Psoas muscle (tissue), 8 donors: ENCODE results near the gene AKT2. TPM values are rescaled to one million over a fixed set of nuclear protein-coding genes. Genes with fewer than 3 reads are reported as not detected.

ENCODE experiments used
- ATAC-seq, 4 donors: fragments of 200-7000 bp; cut with Tn5 transposase; one replicate each; pipeline ENCODE4 v1.9.1; 2020; ENCODE audit warnings: moderate library complexity in 3 of 4, mild to moderate bottlenecking in 2 of 4
- DNase-seq, 2 donors: peaks; one replicate each; pipeline ENCODE4 v3.0.0-alpha.2; 2020
- H3K27ac ChIP-seq: fragments of 200-600 bp; one replicate; pipeline ENCODE4 v1.8.0; 2022
- H3K27me3 ChIP-seq, 3 donors: fragments of 200-600 bp in 1 of 3; one replicate each; pipeline versions ENCODE4 v1.6.1 to v1.8.0; 2013 to 2022; ENCODE audit warnings: low read length in 2 of 3, mild to moderate bottlenecking in 2 of 3, moderate library complexity in 1 of 3; ENCODE audit not compliant: insufficient read depth in 3 of 3
- H3K36me3 ChIP-seq, 2 donors: fragments of 200-600 bp in 1 of 2; one replicate each; pipeline versions ENCODE4 v1.6.1 to v1.8.0; 2013 to 2022; ENCODE audit warnings: low read depth in 1 of 2, mild to moderate bottlenecking in 1 of 2, moderate library complexity in 1 of 2; ENCODE audit not compliant: insufficient read depth in 1 of 2
- H3K4me1 ChIP-seq: fragments of 200-600 bp; one replicate; pipeline ENCODE4 v1.8.0; 2022
- H3K4me3 ChIP-seq: fragments of 200-600 bp; one replicate; pipeline ENCODE4 v1.8.0; 2022; ENCODE audit warnings: mild to moderate bottlenecking
- H3K9me3 ChIP-seq: fragments of 200-600 bp; one replicate; pipeline ENCODE4 v1.8.0; 2022
- CTCF ChIP-seq: fragments of 200-600 bp; IDR thresholded peaks from one replicate; pipeline ENCODE4 v1.8.0; 2022; ENCODE audit warnings: antibody characterized with exemption
- WGBS, 3 donors: extraction: QIAGEN DNeasy Blood & Tissue Kit; methylation state at CpG; one replicate each; pipeline versions ENCODE4 v1.1.6 to v1.1.7; 2013; 5-methylcytosine and 5-hydroxymethylcytosine counted together
- intact Hi-C, 2 donors: fragments of 100-400 bp; cut with DNase I; formaldehyde crosslinking; loops; one replicate each; pipeline versions ENCODE4 v1.11.0 to v1.14.2; 2022
- polyA plus RNA-seq, 3 donors: library from polyadenylated mRNA; stranded (reverse); fragments of 200-250 nt; gene quantifications; one replicate each; pipeline ENCODE4 v1.2.3, GENCODE V29; 2013
- total RNA-seq, 4 donors: library from RNA; stranded (reverse); fragmentation: NEBNext Ultra II Directional in 2 of 4; extraction: Animal tissue kit (Norgen Biotek cat#: 25700) in 2 of 4; gene quantifications; one replicate each; pipeline versions ENCODE4 v1.2.1 to v1.2.4, GENCODE V29; 2021 to 2023
- donor health status: healthy with polysubstance abuse.
- donor health status: DM: no; HTN: no; CAD: no; lungs with moderate emphysema.
- donor health status: Bipolar disorder and iron deficiency.
- donor health status: healthy.
- donor health status: DM: yes; HTN: yes; CAD: no.
- donor health status: DM: no; HTN: no; CAD: no.
- donor health status: DM: no; HTN: no; CAD: no.
- donor health status: DM: yes; HTN: yes; CAD: no.

AKT2 gene
- total and polyA plus RNA-seq, 7 donors, result 81.8 to 194 (median 139) TPM

GRCh38 chr19:40285353-40286234 is 449 bp upstream of the AKT2 start:
- Histone ChIP-seq H3K36me3 (peaks cover 0 to 8% of the 10 kb centered on the region in 2 donors), H3K27me3 (no peaks in the 10 kb centered on the region), H3K27ac (peak overlapping the region; percentile 87), H3K9me3 (no peaks in the 10 kb centered on the region), H3K4me3 (peak overlapping the region; percentile 87), H3K4me1 (peaks cover 36% of the 10 kb centered on the region)
- DNase-seq (peak; percentile 99 to 100), ATAC-seq (peak; percentile 93 to 96 (median 95))
- 3 to 9% (median 5%) methylated on average over 36 to 42 of the region's 42 CpGs for WGBS, 3 donors
- TF ChIP-seq CTCF, result no peak
- intact Hi-C loops, result no loop called here

DNA sequence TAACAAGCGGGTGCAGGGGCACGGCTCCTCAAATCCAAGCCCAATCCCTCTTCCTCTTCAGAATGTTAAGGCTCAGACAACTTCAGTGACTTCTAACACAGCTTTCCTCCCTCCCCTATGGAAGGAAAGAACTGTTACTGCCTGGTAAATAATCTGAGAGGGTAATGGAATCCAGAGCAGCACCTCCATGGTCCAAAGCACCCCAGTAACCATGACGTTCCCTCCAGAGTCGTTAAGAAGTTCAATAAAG is 969 bp downstream of the AKT2 start:
- intact Hi-C loops, result loop anchor here in 1 of 2 donors (5.0 kb wide), 1 partner anchor 52 kb away; no protein-coding TSS in a partner anchor
- peaks cover 50% of the 10 kb centered on the region for H3K4me1 ChIP-seq
- peak overlapping the region; percentile 87 for H3K27ac ChIP-seq
- no peak for TF ChIP-seq CTCF
- H3K9me3 ChIP-seq, result no peaks in the 10 kb centered on the region
- 3 to 6% (median 4%) methylated on average over 4 of the region's 4 CpGs for WGBS, 3 donors
- peaks cover 0 to 8% of the 10 kb centered on the region in 2 donors for H3K36me3 ChIP-seq
- DNase-seq, result no peak
- no peaks in the 10 kb centered on the region for H3K27me3 ChIP-seq
- peak overlapping the region; percentile 87 for H3K4me3 ChIP-seq
- no peak for ATAC-seq

DNA sequence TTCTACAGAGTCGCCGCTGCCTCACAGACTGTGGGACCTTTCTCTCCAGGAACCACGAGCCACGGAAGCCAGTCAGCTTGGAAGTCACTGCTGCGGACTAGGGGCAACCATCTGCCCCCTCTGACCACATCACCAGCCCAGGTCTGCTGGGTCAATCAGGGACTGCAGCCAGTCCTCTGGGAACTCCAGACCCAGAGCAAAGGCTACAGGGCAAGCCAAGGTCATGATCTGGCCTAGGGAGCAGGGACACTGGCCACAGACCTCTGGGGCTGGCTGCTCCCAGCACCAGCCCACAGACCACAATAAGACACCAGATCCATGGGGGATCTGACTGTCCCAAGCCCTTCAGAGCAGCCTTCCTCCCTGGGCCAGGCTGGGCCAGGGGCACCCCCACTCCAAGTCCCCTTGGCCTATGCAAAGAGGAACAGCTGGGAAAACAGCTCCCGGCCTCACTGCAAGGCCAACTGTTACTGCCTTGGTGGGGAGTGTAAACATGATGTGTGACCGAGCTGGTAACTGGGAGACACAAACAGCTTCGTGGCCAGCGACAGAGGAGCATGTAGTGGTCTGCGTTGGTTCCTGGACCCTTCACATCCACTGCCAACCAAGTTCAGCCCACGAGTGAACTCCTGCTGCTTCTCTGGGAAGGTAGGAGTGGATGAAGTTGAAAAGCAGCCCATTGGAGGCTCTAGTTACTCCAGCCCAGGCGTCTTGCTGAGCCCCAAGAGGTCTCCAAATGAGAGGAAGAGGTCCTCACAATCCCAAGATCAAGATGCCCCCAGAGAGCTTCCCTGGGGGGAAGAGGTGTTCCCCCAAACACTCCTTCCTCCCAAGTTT is 1.5 kb downstream of the AKT2 start:
- peak overlapping the region; percentile 87 for H3K4me3 ChIP-seq
- H3K9me3 ChIP-seq, result no peaks in the 10 kb centered on the region
- no peak for TF ChIP-seq CTCF
- intact Hi-C loops, result loop anchor here in 1 of 2 donors (5.0 kb wide), 1 partner anchor 51 kb away; no protein-coding TSS in a partner anchor
- peaks cover 56% of the 10 kb centered on the region for H3K4me1 ChIP-seq
- no peaks in the 10 kb centered on the region for H3K27me3 ChIP-seq
- H3K27ac ChIP-seq, result peak overlapping the region; percentile 87
- ATAC-seq (no peak), DNase-seq (no peak)
- peaks cover 0 to 8% of the 10 kb centered on the region in 2 donors for H3K36me3 ChIP-seq
- 19 to 26% (median 20%) methylated on average over 12 of the region's 12 CpGs for WGBS, 3 donors

GRCh38 chr19:40282920-40283319 is 2.2 kb downstream of the AKT2 start:
- Histone ChIP-seq H3K27ac (peak overlapping the region; percentile 87), H3K9me3 (no peaks in the 10 kb centered on the region), H3K4me1 (peaks cover 63% of the 10 kb centered on the region), H3K27me3 (no peaks in the 10 kb centered on the region), H3K4me3 (peak overlapping the region; percentile 15), H3K36me3 (peaks cover 0 to 8% of the 10 kb centered on the region in 2 donors)
- DNase-seq (no peak), ATAC-seq (no peak)
- TF ChIP-seq CTCF, result no peak
- 61 to 67% (median 62%) methylated on average over 4 of the region's 4 CpGs for WGBS, 3 donors
- intact Hi-C loops, result loop anchor here in 1 of 2 donors (5.0 kb wide), 1 partner anchor 51 kb away; no protein-coding TSS in a partner anchor
